K562 (cell line): ENCODE measurements around the gene DDIT3. TPM values are rescaled to one million over a fixed set of nuclear protein-coding genes. Genes with fewer than 3 reads are reported as not detected.
A peak's percentile ranks its signal among the peaks of the same experiment; 100 is the strongest.

Source experiments
- ATAC-seq: fragments of 200-7000 bp; cut with Tn5 transposase; 3 replicates; pipeline ENCODE4 v1.9.1; 2020; ENCODE audit warnings: moderate library complexity
- BruUV-seq: library from RNA; stranded (reverse); fragments of 400-500 nt; replicated peaks from 2 replicates; lab custom pipeline; 2021; lab: Mats Ljungman, UMichigan
- CTCF ChIA-PET: fragments of 300-600 bp; formaldehyde crosslinking; extraction: SDS; loops from one replicate; lab custom pipeline; 2021; ENCODE audit warnings: low intra/inter-chr PET ratio; lab: Yijun Ruan, JAX
- POLR2A ChIA-PET: fragments of 300-600, 350-650 bp; sonication (Branson Sonifier 250); formaldehyde crosslinking; extraction: SDS; loops from one replicate; lab custom pipeline; 2021; ENCODE audit warnings: antibody characterized with exemption, inconsistent platforms; lab: Yijun Ruan, JAX
- DNase-seq, 4 experiments: peaks; one replicate each; pipeline versions ENCODE4 v3.0.0 to v3.0.0-alpha.2; 2011 to 2018; ENCODE audit warnings: low spot score in 3 of 4, mixed read lengths in 3 of 4; ENCODE audit errors: extremely low read depth in 1 of 4
- FAIRE-seq: peaks from 2 replicates; lab custom pipeline; 2011; peaks lifted over from hg19 to GRCh38; lab: Jason Lieb, UNC
- H2AFZ ChIP-seq: 2 replicates; pipeline ENCODE4 v1.6.0; 2011; ENCODE audit warnings: low read depth, low read length, control low read depth, inconsistent platforms
- H3K27ac ChIP-seq: fragments of 200-600 bp; 3 replicates; pipeline ENCODE4 v1.8.0; 2011; ENCODE audit warnings: low read depth, mild to moderate bottlenecking, control low read depth, inconsistent platforms, low read length, moderate library complexity, mixed read lengths; ENCODE audit errors: extremely low read depth
- H3K27me3 ChIP-seq, 2 experiments: fragments of 300-600 bp in 1 of 2; 2 replicates in 1 of 2; 3 replicates in 1 of 2; pipeline versions ENCODE4 v1.6.0 to v1.8.0; 2011; ENCODE audit warnings: inconsistent platforms in 2 of 2, low read length in 2 of 2, mild to moderate bottlenecking in 1 of 2, mixed read lengths in 1 of 2, moderate library complexity in 1 of 2; ENCODE audit not compliant: control insufficient read depth in 2 of 2, insufficient read depth in 2 of 2
- H3K36me3 ChIP-seq: fragments of 300-600 bp; 3 replicates; pipeline ENCODE4 v1.8.0; 2011; ENCODE audit warnings: mild to moderate bottlenecking, low read length, inconsistent platforms; ENCODE audit not compliant: control insufficient read depth, insufficient read depth
- H3K4me1 ChIP-seq, 2 experiments: fragments of 200-600 bp in 1 of 2; replicated peaks in 1 of 2; 2 replicates in 1 of 2; 3 replicates in 1 of 2; pipeline versions ENCODE4 v1.5.1 to v1.8.0; 2011; ENCODE audit warnings: inconsistent platforms in 2 of 2, low read length in 2 of 2, mild to moderate bottlenecking in 1 of 2, mixed read lengths in 1 of 2, moderate library complexity in 1 of 2; ENCODE audit not compliant: control insufficient read depth in 2 of 2, insufficient read depth in 2 of 2
- H3K4me2 ChIP-seq: 2 replicates; pipeline ENCODE4 v1.6.1; 2011; ENCODE audit warnings: low read length, control low read depth, inconsistent platforms, mixed read lengths; ENCODE audit not compliant: insufficient read depth
- H3K4me3 ChIP-seq: fragments of 200-600 bp; sonication (generic), shearing (Covaris generic); 2 replicates; pipeline ENCODE4 v1.5.1; 2016; ENCODE audit warnings: control low read depth, inconsistent platforms
- H3K79me2 ChIP-seq: fragments of 200-600 bp; 3 replicates; pipeline ENCODE4 v1.8.0; 2011; ENCODE audit warnings: low read length, inconsistent platforms; ENCODE audit not compliant: control insufficient read depth, insufficient read depth
- H3K9ac ChIP-seq, 2 experiments: 2 replicates each; pipeline versions ENCODE4 v1.6.0 to v1.6.1; 2011; ENCODE audit warnings: low read depth in 2 of 2, low read length in 2 of 2, control low read depth in 1 of 2, inconsistent platforms in 1 of 2, mild to moderate bottlenecking in 1 of 2, mixed read lengths in 1 of 2; ENCODE audit not compliant: insufficient read depth in 1 of 2
- H3K9me1 ChIP-seq: one replicate; pipeline ENCODE4 v1.6.0; 2011; ENCODE audit warnings: inconsistent platforms, mild to moderate bottlenecking, low read length, moderate library complexity; ENCODE audit not compliant: control insufficient read depth, insufficient read depth
- H3K9me3 ChIP-seq: replicated peaks from 2 replicates; pipeline ENCODE4 v1.5.1; 2011; ENCODE audit warnings: low read depth, low read length, inconsistent platforms; ENCODE audit not compliant: control insufficient read depth, insufficient read depth
- H4K20me1 ChIP-seq: replicated peaks from 2 replicates; pipeline ENCODE4 v1.6.1; 2011; ENCODE audit warnings: low read length, inconsistent platforms, mixed read lengths; ENCODE audit not compliant: control insufficient read depth, insufficient read depth
- ARHGAP35 ChIP-seq: fragments of 450-650 bp; IDR thresholded peaks from 2 replicates; pipeline ENCODE4 v1.6.1; 2018; ENCODE audit not compliant: partially characterized antibody
- C11orf30 ChIP-seq: fragments of 450-650 bp; IDR thresholded peaks from 2 replicates; pipeline ENCODE4 v1.6.1; 2016; ENCODE audit warnings: low read depth, mild to moderate bottlenecking
- CEBPG ChIP-seq, 3 experiments: fragments of 200-800 bp in 1 of 3; sonication (Bioruptor generic) in 1 of 3; sonication (generic) in 1 of 3; formaldehyde crosslinking in 1 of 3; IDR thresholded peaks in 2 of 3; conservative IDR thresholded peaks in 1 of 3; 2 replicates each; pipeline versions ENCODE4 v1.6.1 to v1.8.0; 2016 to 2022; ENCODE audit warnings: missing compliant biosample characterization in 2 of 3, missing genetic modification characterization in 2 of 3, mild to moderate bottlenecking in 1 of 3, missing genetic modification reagents in 1 of 3
- CHD1 ChIP-seq: fragments of 200-600 bp; sonication (generic); IDR thresholded peaks from one replicate; pipeline ENCODE4 v1.6.1; 2012; ENCODE audit warnings: mild to moderate bottlenecking, moderate library complexity, low read length, inconsistent platforms
- FOXK1 ChIP-seq: sonication (generic); formaldehyde crosslinking; IDR thresholded peaks from 2 replicates; pipeline ENCODE4 v1.8.0; 2022; ENCODE audit warnings: missing genetic modification reagents, mild to moderate bottlenecking, borderline replicate concordance
- HDGF ChIP-seq: fragments of 450-650 bp; IDR thresholded peaks from 2 replicates; pipeline ENCODE4 v1.6.1; 2016
- MAX ChIP-seq: sonication (generic); formaldehyde crosslinking; IDR thresholded peaks from 2 replicates; pipeline ENCODE4 v1.9.0; 2022; ENCODE audit warnings: mild to moderate bottlenecking, missing genetic modification reagents
- PHF21A ChIP-seq: fragments of 450-650 bp; IDR thresholded peaks from 2 replicates; pipeline ENCODE4 v1.6.1; 2017; ENCODE audit warnings: low read depth, borderline replicate concordance
- POLR2A ChIP-seq: fragments of 450-650 bp; conservative IDR thresholded peaks from 2 replicates; pipeline ENCODE4 v1.6.1; 2016
- RBFOX2 ChIP-seq: fragments of 200-400 bp; formaldehyde crosslinking; IDR thresholded peaks from 2 replicates; pipeline ENCODE4 v1.6.1; 2017; ENCODE audit warnings: low read depth, mild to moderate bottlenecking, low read length, moderate library complexity
- RCOR1 ChIP-seq, 2 experiments: IDR thresholded peaks; 2 replicates each; pipeline ENCODE4 v1.6.1; 2012; ENCODE audit warnings: low read depth in 2 of 2, low read length in 2 of 2, borderline replicate concordance in 1 of 2, improper control_type of control experiment in 1 of 2
- TAF9B ChIP-seq: fragments of 450-650 bp; IDR thresholded peaks from 2 replicates; pipeline ENCODE4 v1.6.1; 2018; ENCODE audit warnings: mild to moderate bottlenecking; ENCODE audit not compliant: partially characterized antibody
- THRA ChIP-seq: fragments of 450-650 bp; IDR thresholded peaks from 2 replicates; pipeline ENCODE4 v1.6.1; 2017; ENCODE audit warnings: mild to moderate bottlenecking, moderate library complexity
- U2AF2 ChIP-seq: fragments of 200-400 bp; formaldehyde crosslinking; optimal IDR thresholded peaks from 2 replicates; pipeline ENCODE3; 2017; ENCODE audit warnings: low read depth, mild to moderate bottlenecking, low read length
- WHSC1 ChIP-seq: IDR thresholded peaks from one replicate; pipeline ENCODE4 v1.6.1; 2012; ENCODE audit warnings: low read length, control low read depth, inconsistent platforms
- ZBTB17 ChIP-seq: fragments of 450-650 bp; formaldehyde crosslinking; IDR thresholded peaks from 2 replicates; pipeline ENCODE4 v1.4.0; 2020; ENCODE audit warnings: mild to moderate bottlenecking
- WGBS: fragments of 100-300 bp; shearing (Covaris generic); methylation state at CpG from one replicate; pipeline ENCODE4 v1.1.6; 2016; ENCODE audit warnings: low coverage, mixed read lengths; ENCODE audit not compliant: insufficient coverage; ENCODE audit errors: missing lambda C conversion rate; 5-methylcytosine and 5-hydroxymethylcytosine counted together
- in situ Hi-C: fragments of 300-500 bp; cut with MboI; formaldehyde crosslinking; loops from 4 replicates; pipeline ENCODE4 v1.15.0; 2018; ENCODE audit warnings: inconsistent platforms, mixed read lengths
- intact Hi-C: fragments of 100-400 bp; cut with micrococcal nuclease; formaldehyde crosslinking; loops from 2 replicates; pipeline ENCODE4 v1.14.2; 2022
- polyA plus RNA-seq, 8 experiments: library from polyadenylated mRNA; depleted of rRNA in 4 of 8; stranded (reverse) in 5 of 8; unstranded in 3 of 8; fragments of >200 nt; fragmentation: Nextera tagmentation in 2 of 8; fragmentation: Illumina TruSeq in 1 of 8; extraction: Ambion mirVana in 2 of 8; extraction: Trizol in 1 of 8; gene quantifications; 2 replicates each; pipeline versions ENCODE4 v1.2.1 to v1.2.3, GENCODE V29; 2011 to 2014; ENCODE audit warnings: inconsistent platforms in 1 of 8, missing spikeins in 1 of 8
- total RNA-seq, 7 experiments: library from RNA; depleted of rRNA in 6 of 7; stranded (reverse); fragments of >200 nt in 6 of 7; fragmentation: Illumina TruSeq in 2 of 7; extraction: Trizol in 2 of 7; gene quantifications; 2 replicates each; pipeline versions ENCODE4 v1.2.1 to v1.2.3, GENCODE V29; 2011 to 2021; ENCODE audit warnings: low replicate concordance in 1 of 7

DDIT3 gene
- total and polyA plus RNA-seq, 9 of the 15 experiments (the other 6 are each of a cell fraction or from before 2014, with no cell fraction given), result 59.1 to 272 (median 89.9) TPM

GRCh38 chr12:57523706-57524614, 3.6 kb upstream of the DDIT3 start:
- Histone ChIP-seq H3K27ac (peak overlapping the region; percentile 96), H3K9me3 (no peaks in the 10 kb centered on the region), H3K79me2 (peaks cover 40% of the 10 kb centered on the region), H3K4me3 (peak overlapping the region; percentile 77), H3K9me1 (no peaks in the 10 kb centered on the region), H2AFZ (no peak overlapping the region), H3K4me2 (peak overlapping the region; percentile 91), H3K27me3 (no peaks in the 10 kb centered on the region), H3K9ac (peak overlapping the region; percentile 94), H3K4me1 (peaks cover 29 to 47% of the 10 kb centered on the region in 2 experiments), H3K36me3 (peaks cover 60% of the 10 kb centered on the region), H4K20me1 (peaks cover 13% of the 10 kb centered on the region)
- no TSS peak for BruUV-seq
- in situ Hi-C loops, result no loop called here
- ATAC-seq (no peak), DNase-seq (no peak), FAIRE-seq (peak; percentile 66)
- 22% methylated on average over 14 of the region's 14 CpGs for WGBS
- POLR2A ChIA-PET, result interaction anchor here (0.6 to 10.8 kb wide), 8 partner anchors 9 to 108 kb away, joined by 3 to 225 read pairs (median 4); partner anchors contain the start of gene DCTN2
- CTCF ChIA-PET, result no interaction called here
- intact Hi-C loops, result loop anchor here (5.0 kb wide), 3 partner anchors 37 to 213 kb away; partner anchors contain the start of genes AGAP2 and MARS1
- TF ChIP-seq HDGF (0 out of 2 replicates have a peak, but pooled peaks have one; percentile 28), THRA (no peak), CEBPG (CRISPR knock-in tag; IDR thresholded peaks at IDR 0.05) (no peak), CEBPG (tag; conservative IDR thresholded peaks at IDR 0.05 in 1 of 2, IDR thresholded peaks at IDR 0.05 in 1 of 2) (0 out of 4 replicates have a peak, but pooled peaks of 1 of the 2 experiments have one; percentile 0), C11orf30 (no peak), MAX (CRISPR knock-in tag) (0 out of 2 replicates have a peak, but pooled peaks have one; percentile 9), POLR2A (peak; percentile 55), ARHGAP35 (peak; percentile 12), U2AF2 (no peak), ZBTB17 (CRISPR knock-in tag) (peak; percentile 68; the same call in 1 of the 2 replicates), FOXK1 (CRISPR knock-in tag) (peak; percentile 68; the same call in 1 of the 2 replicates), TAF9B (no peak), CHD1 (peak; percentile 29), PHF21A (no peak), WHSC1 (no peak), RBFOX2 (peak; percentile 36), RCOR1 (IDR thresholded peaks at IDR 0.05; ENCODE audit: borderline replicate concordance in 1 of 2, low read depth in 2 of 2, low read length in 2 of 2) (no peak)
